ENCODE results near the gene PIGR.

The PIGR gene

DNA sequence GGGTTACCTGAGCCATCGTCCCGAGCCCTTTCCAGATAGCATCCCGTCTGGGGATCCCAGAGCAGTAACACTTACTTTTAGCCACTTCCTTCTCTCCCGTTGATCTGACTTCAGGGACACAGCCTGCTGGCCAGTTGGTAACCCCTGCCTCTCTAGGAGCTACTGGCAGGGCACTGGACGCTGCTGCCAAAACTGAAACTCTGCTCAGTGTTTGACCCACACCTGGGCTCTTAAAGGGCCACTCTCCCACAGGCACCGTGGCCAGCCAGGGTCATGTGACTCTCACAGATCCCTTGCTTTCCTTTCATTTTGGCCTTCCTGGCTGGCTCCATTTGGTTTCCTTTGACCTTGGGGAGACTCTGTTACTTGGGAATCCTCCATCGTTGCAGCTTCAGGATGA, at the start of gene PIGR:
Gene PIGR (minus strand): TSS at position 206 of the 400 bp plus-strand sequence. CDS start 5,935 bp downstream, outside the sequence.
- DNase-seq, result no peak
- H3K36me3 Mint-ChIP-seq (ENCODE audit: low read depth), result no peaks in the 10 kb centered on the region
- H3K27ac Mint-ChIP-seq, result no peak within 1 kb of the TSS
- no peaks in the 10 kb centered on the region for H3K4me1 Mint-ChIP-seq (ENCODE audit: low read depth)
- H3K4me3 Mint-ChIP-seq, result no peak within 1 kb of the TSS
- H3K27me3 Mint-ChIP-seq, result peaks cover 3% of the 10 kb centered on the region
- H3K9me3 Mint-ChIP-seq, result no peaks in the 10 kb centered on the region

DNA sequence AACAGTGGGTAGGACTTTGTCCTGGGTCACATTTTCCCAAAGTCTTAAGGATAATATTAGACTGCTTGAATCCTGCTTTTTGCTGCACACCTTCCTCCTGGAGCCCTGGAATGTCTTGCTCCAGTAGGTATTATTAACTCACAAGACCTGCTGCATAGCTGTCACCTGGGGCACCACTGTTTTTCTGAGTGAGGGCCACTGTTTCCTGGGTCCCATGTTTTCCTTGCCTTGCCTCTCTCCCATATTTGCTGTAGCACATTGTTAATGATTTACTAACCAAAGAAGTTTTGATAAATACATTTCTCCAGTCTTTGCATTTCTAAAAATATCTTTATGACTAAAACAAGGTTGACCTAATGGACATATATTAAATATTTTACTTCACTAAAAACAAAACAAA, 46.5 kb upstream of the PIGR start:
- Mint-ChIP-seq H3K9me3 (no peaks in the 10 kb centered on the region), H3K27me3 (peaks cover 14% of the 10 kb centered on the region), H3K4me1 (ENCODE audit: low read depth) (no peaks in the 10 kb centered on the region), H3K36me3 (ENCODE audit: low read depth) (no peaks in the 10 kb centered on the region), H3K4me3 (no peak overlapping the region), H3K27ac (no peak overlapping the region)
- DNase-seq, result no peak

GRCh38 chr1:206987873-206988272, 41.6 kb upstream of the PIGR start:
- Mint-ChIP-seq H3K27ac (no peak overlapping the region), H3K4me1 (ENCODE audit: low read depth) (no peaks in the 10 kb centered on the region), H3K36me3 (ENCODE audit: low read depth) (no peaks in the 10 kb centered on the region), H3K27me3 (peaks cover 24% of the 10 kb centered on the region), H3K4me3 (no peak overlapping the region), H3K9me3 (no peaks in the 10 kb centered on the region)
- no peak for DNase-seq

- Mint-ChIP-seq H3K9me3 (no peaks in the 10 kb centered on the region), H3K27me3 (peaks cover 15% of the 10 kb centered on the region), H3K4me3 (no peak overlapping the region), H3K27ac (no peak overlapping the region), H3K4me1 (ENCODE audit: low read depth) (no peaks in the 10 kb centered on the region), H3K36me3 (ENCODE audit: low read depth) (no peaks in the 10 kb centered on the region)
- DNase-seq, result no peak
Observed at GRCh38 chr1:206986885-206987284, 40.6 kb upstream of the PIGR start.

GRCh38 chr1:206986402-206986801, 40.1 kb upstream of the PIGR start:
- Mint-ChIP-seq H3K4me1 (ENCODE audit: low read depth) (no peaks in the 10 kb centered on the region), H3K9me3 (no peaks in the 10 kb centered on the region), H3K36me3 (ENCODE audit: low read depth) (no peaks in the 10 kb centered on the region), H3K27me3 (peaks cover 13% of the 10 kb centered on the region), H3K4me3 (no peak overlapping the region), H3K27ac (no peak overlapping the region)
- DNase-seq, result no peak

- Mint-ChIP-seq H3K4me1 (ENCODE audit: low read depth) (no peaks in the 10 kb centered on the region), H3K27ac (no peak overlapping the region), H3K9me3 (no peaks in the 10 kb centered on the region), H3K36me3 (ENCODE audit: low read depth) (no peaks in the 10 kb centered on the region), H3K27me3 (peaks cover 13% of the 10 kb centered on the region), H3K4me3 (no peak overlapping the region)
- DNase-seq, result no peak
Observed at GRCh38 chr1:206985162-206985749, 39.0 kb upstream of the PIGR start.

DNA sequence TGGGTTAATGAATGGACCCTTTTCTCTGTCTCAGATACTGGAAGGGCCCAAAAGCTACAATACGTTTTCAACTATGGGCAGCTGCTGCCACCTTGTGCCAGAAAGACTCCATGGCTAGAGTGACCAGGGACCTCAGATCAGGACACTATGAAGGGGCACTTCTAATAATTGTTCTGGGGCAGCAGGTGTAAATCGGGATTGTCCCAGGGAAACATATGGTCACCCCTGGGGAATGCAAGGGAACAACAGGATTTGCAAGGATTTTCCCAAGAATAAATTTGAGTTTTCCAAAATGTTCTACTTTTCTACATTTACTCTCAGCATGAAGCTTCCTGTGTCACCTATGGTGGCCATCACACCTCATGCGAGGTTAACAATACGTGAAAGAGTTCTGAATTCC, 36.0 kb upstream of the PIGR start:
- no peak overlapping the region for H3K4me3 Mint-ChIP-seq
- H3K4me1 Mint-ChIP-seq (ENCODE audit: low read depth), result peaks cover 5% of the 10 kb centered on the region
- no peaks in the 10 kb centered on the region for H3K9me3 Mint-ChIP-seq
- no peak overlapping the region for H3K27ac Mint-ChIP-seq
- no peaks in the 10 kb centered on the region for H3K36me3 Mint-ChIP-seq (ENCODE audit: low read depth)
- peak; percentile 71 for DNase-seq
- peaks cover 13% of the 10 kb centered on the region for H3K27me3 Mint-ChIP-seq

- H3K36me3 Mint-ChIP-seq (ENCODE audit: low read depth), result no peaks in the 10 kb centered on the region
- no peak for DNase-seq
Observed at GRCh38 chr1:206979379-206980043, 33.2 kb upstream of the PIGR start.

DNA sequence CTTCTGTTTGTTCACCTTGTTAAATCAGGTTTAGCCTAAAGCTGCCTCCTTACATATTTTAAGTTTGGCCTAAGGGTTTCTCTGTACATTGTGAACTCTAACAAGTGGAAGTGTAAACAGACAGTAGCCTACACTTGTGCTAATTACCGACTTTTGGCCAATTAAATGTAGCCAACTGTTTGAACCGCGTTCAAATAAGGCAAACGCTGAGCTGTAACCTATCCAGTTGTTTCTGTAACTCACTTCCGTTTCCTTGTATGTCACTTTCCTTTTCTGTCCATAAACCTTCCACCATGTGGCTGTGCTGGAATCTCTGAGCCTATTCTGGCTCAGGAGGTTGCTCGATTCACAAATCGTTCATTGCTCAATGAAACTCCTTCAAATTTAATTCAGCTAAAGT, 32.0 kb upstream of the PIGR start:
- DNase-seq, result no peak
- Mint-ChIP-seq H3K27ac (no peak overlapping the region), H3K27me3 (peaks cover 4% of the 10 kb centered on the region), H3K9me3 (no peaks in the 10 kb centered on the region), H3K4me3 (no peak overlapping the region), H3K36me3 (ENCODE audit: low read depth) (no peaks in the 10 kb centered on the region), H3K4me1 (ENCODE audit: low read depth) (peaks cover 5% of the 10 kb centered on the region)

More at GRCh38 chr1:206979379-206980043, 33.2 kb upstream of the PIGR start:
- H3K27ac Mint-ChIP-seq, result no peak overlapping the region
- H3K4me1 Mint-ChIP-seq (ENCODE audit: low read depth), result peaks cover 5% of the 10 kb centered on the region
- no peak overlapping the region for H3K4me3 Mint-ChIP-seq
- no peaks in the 10 kb centered on the region for H3K9me3 Mint-ChIP-seq
- H3K27me3 Mint-ChIP-seq, result peaks cover 7% of the 10 kb centered on the region

GRCh38 chr1:206975306-206975705, 29.0 kb upstream of the PIGR start:
- Mint-ChIP-seq H3K4me1 (ENCODE audit: low read depth) (peaks cover 5% of the 10 kb centered on the region), H3K9me3 (no peaks in the 10 kb centered on the region), H3K36me3 (ENCODE audit: low read depth) (no peaks in the 10 kb centered on the region), H3K4me3 (no peak overlapping the region), H3K27ac (no peak overlapping the region), H3K27me3 (no peaks in the 10 kb centered on the region)
- no peak for DNase-seq

GRCh38 chr1:206974140-206974539, 27.9 kb upstream of the PIGR start:
- Mint-ChIP-seq H3K4me1 (ENCODE audit: low read depth) (no peaks in the 10 kb centered on the region), H3K36me3 (ENCODE audit: low read depth) (no peaks in the 10 kb centered on the region), H3K27me3 (no peaks in the 10 kb centered on the region), H3K4me3 (no peak overlapping the region), H3K27ac (no peak overlapping the region), H3K9me3 (no peaks in the 10 kb centered on the region)
- DNase-seq, result no peak

DNA sequence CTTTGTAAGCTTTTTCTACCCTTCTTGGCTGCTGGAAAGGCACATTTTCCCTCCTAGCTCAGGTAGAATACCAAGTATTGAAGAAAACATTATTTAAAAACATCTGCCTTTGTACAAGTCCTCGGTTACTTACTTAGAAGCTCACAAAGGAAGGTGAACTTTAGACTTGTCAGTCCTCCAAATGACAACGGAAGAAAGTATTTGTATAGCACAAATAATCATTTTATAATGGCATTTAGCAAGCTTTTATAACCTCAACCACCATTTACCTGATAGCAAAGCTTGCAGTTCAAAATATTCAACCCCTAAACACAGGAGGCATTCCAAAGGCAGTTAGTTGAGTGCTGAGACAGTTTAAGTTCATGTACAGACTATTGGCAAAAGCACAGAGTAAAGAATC, 26.5 kb upstream of the PIGR start:
- H3K27ac Mint-ChIP-seq, result no peak overlapping the region
- no peaks in the 10 kb centered on the region for H3K36me3 Mint-ChIP-seq (ENCODE audit: low read depth)
- no peak for DNase-seq
- peaks cover 8% of the 10 kb centered on the region for H3K4me1 Mint-ChIP-seq (ENCODE audit: low read depth)
- H3K9me3 Mint-ChIP-seq, result no peaks in the 10 kb centered on the region
- H3K27me3 Mint-ChIP-seq, result no peaks in the 10 kb centered on the region
- H3K4me3 Mint-ChIP-seq, result no peak overlapping the region

DNA sequence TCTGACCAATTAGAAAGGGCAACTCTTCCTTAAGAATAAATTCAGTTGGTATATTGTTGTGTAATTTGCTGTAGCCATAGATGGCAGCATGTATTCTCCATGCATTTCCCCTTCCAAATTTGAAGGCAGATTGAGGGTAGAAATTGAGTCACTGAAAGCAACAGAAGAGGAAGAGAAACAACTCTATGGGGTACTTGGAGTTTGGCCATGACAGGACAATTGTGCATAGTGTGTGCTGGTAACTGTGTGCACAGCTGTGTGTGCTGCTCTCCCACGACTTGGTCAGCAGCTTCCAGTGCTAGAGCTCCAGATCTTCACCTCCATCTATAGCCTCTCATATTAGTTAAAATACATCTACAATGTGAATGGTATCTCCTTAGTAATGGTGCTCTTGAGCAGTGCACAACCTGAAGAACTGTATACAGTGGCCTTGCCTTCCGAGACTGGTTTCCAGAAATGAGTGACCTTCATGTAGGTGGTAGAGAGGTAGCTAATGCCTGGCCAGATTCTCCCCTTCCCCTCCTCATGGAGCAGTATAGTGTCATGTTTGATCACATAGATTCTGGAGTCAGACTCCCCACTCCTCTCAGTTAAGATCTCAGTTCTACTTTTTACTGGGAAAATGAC, 24.9 kb upstream of the PIGR start:
- no peak for DNase-seq
- no peak overlapping the region for H3K4me3 Mint-ChIP-seq
- H3K27ac Mint-ChIP-seq, result no peak overlapping the region
- H3K9me3 Mint-ChIP-seq, result no peaks in the 10 kb centered on the region
- no peaks in the 10 kb centered on the region for H3K36me3 Mint-ChIP-seq (ENCODE audit: low read depth)
- no peaks in the 10 kb centered on the region for H3K27me3 Mint-ChIP-seq
- peaks cover 19% of the 10 kb centered on the region for H3K4me1 Mint-ChIP-seq (ENCODE audit: low read depth)

DNA sequence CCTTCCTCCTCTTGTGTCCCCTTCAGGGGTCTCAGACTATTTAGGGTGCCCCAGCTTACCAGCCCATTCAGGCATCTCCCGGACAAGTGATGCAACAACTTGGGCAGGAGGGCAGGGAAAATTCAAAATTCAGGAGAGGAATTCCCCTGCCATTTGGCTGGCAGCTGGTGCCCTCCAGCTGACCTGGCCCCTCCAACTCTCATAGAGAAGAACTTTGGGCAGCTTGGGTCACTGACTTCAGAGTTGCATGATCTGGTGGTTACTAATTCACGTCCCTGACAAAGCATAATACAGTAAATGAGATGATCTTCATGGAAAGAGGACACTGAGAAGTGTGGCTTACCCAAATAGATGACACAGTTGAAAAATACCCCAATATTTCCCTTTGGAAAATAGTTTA, 24.2 kb upstream of the PIGR start, which contains the start of gene FCAMR:
Gene FCAMR (minus strand): TSS at position 15 of the 400 bp plus-strand sequence. CDS start 335 bp downstream, outside the sequence.
- Mint-ChIP-seq H3K27me3 (no peaks in the 10 kb centered on the region), H3K27ac (no peak within 1 kb of the TSS), H3K36me3 (ENCODE audit: low read depth) (no peaks in the 10 kb centered on the region), H3K4me3 (no peak within 1 kb of the TSS), H3K4me1 (ENCODE audit: low read depth) (peaks cover 19% of the 10 kb centered on the region), H3K9me3 (no peaks in the 10 kb centered on the region)
- no peak for DNase-seq

DNA sequence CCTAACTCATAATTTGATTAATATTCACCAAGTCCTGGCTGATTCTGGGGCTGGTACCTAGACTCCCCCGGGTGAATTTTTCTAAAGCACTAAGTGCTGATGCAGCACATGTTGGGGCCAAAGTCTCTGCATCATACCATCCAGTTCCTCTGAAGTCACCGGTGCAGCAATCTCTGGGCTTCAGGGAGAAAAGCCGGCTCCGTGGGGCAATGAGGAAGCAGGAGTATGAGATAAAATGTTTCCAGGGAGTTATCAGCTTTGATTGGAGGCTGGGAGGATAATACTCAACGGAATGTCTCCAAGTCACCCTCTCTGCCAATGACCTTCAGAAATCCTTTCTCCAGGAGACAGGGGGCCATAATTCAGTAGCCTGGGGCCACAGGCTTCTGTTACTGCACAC, 22.8 kb upstream of the PIGR start:
- H3K27me3 Mint-ChIP-seq, result no peaks in the 10 kb centered on the region
- no peaks in the 10 kb centered on the region for H3K36me3 Mint-ChIP-seq (ENCODE audit: low read depth)
- no peak overlapping the region for H3K27ac Mint-ChIP-seq
- H3K4me1 Mint-ChIP-seq (ENCODE audit: low read depth), result peaks cover 19% of the 10 kb centered on the region
- no peak for DNase-seq
- H3K9me3 Mint-ChIP-seq, result no peaks in the 10 kb centered on the region
- H3K4me3 Mint-ChIP-seq, result no peak overlapping the region
